Measurements from ENCODE around the gene C16orf92.

- TF ChIP-seq CTCF (conservative IDR thresholded peaks at IDR 0.05), result no peak
- TF ChIP-seq EZH2 (IDR thresholded peaks at IDR 0.05; ENCODE audit: low read depth), result no peak
Measured at GRCh38 chr16:29984764-29985147, 38.2 kb upstream of the C16orf92 start.
